NCI-H2196 (cell line): Measurements from ENCODE around the gene DYRK1A.

Experiments used
- DNase-seq: peaks from one replicate; lab custom pipeline; 2025; ENCODE audit not compliant: unreplicated experiment; lab: John Stamatoyannopoulos, UW

Gene DYRK1A

DNA sequence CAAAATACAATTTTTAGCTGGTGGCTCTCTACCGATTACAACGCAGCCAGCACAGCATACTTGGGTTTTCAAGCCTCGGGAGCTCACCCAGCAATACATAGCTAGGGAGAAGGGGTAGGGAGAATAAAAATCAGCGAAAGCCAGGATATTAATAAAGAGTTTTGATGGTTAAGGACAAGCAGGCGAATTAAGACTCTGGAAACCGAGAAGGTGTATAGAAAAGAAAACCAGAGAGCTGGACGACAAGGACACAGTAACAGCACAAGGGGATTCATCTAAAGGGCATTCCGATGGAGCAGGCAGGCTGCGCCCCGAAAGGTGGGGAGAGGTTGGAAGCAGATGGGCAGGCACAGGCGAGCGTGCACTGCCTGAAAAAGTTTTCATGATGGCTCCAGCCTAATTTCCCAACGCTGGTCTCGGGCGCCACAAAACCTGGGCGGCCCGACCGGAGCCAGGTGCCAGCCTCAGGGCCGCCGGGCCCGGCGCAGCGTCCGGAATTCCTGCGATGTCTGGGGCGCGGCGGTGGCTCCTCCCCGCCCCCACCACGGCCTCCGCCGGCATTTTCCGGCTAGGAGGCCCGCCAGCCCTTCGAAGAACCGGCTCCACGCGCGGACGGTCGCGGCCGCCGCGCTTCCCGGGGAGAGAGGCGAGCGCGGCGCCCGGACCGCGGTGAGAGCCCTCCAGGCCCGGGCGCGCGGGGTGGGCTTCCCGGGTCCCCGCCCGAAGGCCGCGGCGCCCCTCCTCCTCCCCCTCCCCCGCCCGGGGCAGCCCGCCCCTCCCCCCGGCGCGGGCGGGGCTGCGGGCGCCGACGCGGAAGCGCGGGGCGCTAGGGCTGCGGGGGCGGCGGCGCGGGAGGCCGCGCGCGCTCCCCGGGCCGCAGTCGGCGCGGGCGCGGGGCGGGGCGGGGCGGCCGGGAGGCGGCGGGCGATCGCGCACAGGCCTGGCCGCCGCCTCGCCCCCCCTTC, 774 bp upstream of the DYRK1A start:
- DNase-seq, result peak; percentile 72

DNA sequence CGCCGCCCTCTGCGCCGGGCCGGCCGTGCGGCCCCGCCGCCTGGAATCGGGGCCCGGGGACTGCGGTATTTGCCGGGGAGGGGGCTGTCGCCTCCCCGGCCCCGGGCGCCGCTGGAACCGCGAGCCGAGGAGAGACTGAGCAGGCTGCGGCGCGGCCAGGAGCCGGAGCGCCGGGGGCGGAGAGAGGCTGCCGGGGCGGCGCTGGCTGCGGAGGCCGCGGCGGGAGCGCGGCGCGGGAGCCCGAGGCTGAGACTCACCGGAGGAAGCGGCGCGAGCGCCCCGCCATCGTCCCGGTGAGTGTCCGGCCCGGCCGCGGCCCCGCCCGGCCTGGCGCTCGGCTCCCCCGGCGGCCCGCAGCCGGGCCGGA, 746 bp downstream of the DYRK1A start:
- no peak for DNase-seq

DNA sequence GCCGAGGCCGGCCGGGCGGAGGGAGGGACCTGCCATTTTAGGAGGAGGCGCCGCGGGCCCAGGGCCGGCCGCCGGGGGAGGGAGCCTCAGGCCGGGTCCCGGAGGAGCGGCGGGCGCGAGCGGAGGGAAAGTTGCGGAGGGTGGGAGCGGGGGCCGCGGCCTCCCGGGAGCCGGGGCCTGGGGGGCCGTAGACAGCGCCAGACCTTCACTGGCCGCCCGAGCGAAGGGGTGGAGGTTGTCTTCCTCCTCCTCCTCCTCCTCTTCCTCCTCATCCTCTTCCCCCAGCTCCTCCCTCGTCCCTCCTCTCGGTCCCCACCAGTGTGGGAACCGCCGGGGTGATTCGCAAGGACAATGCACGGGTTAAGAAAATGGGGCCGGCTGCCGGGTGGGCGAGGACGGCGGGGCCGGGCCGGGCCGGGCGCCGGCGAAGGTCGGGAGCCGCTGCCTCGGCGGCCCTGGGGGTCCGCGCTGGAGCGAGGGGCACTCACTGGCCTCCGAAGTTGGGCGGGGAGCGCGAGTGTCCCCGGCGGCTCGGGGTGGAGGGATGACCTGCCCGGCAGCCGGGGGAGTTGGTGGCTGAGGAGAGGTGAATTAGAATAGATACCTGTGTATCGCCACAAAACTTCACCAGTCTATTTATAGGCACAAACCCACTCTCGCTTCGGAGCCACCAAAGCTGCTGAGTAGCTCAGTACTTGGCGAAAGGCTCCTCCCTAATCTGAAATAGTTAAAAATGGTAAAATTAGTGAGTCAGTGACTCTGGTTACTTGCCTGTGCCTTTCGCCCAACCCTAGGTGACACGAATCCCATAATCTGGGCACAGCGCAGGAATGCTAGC, 1.3 kb downstream of the DYRK1A start:
- no peak for DNase-seq

DNA sequence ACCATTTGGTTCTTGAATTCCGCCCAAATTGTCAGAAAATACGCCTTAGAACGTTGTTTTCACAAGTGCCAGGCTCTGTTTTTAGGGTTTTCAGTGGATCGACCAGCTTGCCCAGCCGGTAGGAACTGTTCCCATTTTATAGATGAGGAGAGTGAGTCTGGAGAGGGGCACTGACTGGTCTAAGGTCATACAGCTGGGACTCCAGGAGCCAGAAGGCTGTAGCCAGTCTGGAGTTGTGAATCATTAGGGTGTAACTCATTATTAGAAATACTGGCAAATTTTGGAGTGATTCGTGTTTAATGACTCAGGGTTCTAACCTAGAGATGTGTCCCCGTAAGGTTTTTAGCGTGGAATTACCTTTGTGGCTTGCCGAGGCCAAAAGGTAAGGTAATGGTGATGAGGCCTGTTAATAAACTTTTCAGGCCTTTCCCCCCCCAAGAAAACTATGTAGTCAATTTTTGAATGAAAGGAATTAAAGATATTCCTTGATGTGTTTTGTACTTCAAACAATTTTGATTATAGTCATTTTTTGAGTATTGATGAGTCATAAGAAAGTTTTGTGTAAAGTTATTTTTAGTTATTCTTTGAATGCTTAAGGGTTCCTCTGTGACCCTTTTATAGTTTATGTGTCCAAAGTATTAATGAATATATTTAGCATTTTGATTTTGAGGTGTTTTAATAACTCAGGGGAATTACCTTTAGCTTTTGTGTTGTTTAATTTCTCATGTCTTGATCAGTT, 2.1 kb downstream of the DYRK1A start:
- DNase-seq, result no peak

DNA sequence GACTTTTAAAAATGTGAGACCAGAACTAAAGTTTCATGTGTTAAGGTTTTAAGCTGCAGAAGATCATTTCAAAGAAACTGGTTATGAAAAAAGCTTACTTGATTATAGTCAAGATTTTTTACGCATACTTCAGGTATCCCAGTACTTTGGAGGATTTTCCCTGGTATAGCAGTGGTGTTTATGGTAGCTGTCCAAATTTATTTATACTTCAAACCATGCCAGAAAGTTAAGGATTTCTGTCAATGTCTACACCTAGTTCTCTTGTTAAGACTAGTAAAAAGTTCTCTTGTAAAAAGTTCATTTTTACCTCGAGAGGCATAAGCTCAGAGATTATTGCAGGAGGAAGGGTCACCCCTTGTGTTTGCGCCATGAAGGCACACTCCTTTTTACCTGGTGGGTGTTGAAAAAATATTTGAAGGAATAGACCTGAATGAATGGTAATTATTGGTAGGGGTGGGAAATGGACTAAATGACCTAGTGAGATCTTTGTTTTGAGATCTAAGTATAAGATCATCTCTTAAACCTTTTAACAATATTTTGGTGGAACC, 2.8 kb downstream of the DYRK1A start:
- no peak for DNase-seq

DNA sequence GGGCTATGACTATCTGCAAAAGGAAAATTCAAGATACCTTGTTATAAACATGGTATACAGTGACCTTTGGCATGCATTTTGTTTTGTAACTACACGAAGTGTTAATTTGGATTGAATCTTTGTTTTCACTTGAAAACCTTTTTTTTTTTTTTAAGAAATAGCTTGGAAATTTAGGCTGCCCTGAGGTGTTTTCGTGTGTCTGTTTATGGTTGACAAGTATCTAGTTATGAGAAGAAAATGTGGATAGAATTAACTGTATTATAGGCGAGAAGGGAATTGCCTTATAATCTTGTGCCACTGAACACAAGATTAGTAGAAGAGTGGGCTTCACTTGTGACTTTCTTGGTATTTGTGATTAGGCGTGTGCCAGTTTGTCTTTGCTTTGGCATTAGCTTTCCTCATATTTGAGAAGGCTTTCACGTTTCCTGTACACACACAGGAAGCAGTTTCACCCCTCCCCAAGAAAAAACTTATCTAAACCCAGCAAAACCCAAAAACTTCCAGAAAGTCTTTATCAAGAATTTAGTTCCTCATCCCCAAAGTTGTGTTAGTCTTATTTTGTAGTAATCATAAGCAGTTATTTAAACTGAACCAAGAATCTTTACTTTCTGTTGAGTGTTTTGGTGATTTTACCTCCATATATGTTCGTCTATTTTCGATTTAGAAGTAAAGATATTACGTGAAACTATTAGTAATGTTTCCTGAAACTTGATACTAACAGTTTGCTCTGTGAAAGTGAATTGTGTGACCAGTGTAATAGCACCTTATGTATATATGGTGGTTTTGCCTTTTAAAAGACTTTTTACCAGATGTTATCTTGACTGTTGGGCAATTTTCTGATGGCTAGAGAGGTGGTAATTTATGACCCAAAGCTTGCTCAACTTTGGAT, 3.8 kb downstream of the DYRK1A start:
- DNase-seq, result no peak

DNA sequence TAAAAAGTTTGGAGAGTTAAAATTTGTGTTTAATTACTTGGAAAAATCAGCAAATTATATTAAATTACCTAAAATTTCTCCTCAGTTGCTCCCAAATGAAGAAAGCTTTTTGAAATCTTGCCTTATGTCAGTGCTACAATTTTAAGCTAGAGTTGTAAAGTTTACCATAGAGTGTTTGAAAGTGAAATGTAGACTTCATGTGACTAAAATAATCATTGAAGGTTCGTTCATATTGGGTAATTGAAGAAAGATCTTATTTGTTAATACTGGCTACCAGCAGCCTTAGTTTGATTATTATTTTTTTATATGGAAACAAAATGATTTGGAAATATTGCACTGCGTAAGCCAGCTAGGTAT, 4.4 kb downstream of the DYRK1A start:
- no peak for DNase-seq

DNA sequence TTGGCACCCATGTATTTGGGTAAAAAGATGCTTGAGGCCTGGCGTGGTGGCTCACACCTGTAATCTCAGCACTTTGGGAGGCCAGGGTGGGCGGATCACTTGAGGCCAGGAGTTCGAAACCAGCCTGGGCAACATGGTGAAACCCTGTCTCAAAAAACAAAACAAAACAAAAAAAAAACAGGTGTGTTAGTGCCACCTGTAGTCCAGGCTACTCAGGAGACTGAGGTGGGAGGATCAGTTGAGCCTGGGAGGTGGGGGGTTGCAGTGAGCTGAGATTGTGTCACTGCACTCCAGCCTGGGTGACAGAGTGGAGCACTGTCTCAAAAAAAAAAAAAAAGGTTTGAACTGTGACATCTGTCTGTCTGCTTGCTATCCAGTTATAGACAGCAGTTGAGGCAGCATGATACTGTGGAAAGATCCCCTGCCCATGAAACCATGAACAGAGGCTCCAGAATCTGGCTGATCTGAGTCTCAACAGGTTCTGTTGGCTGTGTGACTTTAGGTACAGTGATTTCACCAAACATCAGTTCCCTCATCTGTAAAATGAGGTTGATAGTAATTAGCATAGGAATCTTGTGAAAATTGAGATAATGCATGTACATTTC, 5.7 kb downstream of the DYRK1A start:
- DNase-seq, result no peak

DNA sequence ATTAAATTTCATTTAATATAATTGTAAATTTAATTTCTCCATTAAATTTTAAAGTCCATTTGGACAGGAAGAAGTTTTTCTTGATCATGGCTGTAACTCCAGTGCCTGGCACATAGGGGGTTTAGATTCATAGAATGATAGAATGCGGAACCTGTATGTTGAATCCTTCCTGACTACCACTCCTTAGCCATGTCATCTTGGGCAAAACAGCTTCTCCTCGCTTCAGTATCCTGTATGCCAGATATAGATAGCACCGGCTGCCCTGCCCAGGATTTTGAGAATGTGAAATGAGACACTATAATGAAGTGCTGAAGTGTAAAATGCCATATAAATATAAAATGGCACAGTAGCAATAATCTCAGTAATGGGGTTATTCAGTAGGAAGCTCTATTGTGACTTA, 6.4 kb downstream of the DYRK1A start:
- DNase-seq, result no peak

DNA sequence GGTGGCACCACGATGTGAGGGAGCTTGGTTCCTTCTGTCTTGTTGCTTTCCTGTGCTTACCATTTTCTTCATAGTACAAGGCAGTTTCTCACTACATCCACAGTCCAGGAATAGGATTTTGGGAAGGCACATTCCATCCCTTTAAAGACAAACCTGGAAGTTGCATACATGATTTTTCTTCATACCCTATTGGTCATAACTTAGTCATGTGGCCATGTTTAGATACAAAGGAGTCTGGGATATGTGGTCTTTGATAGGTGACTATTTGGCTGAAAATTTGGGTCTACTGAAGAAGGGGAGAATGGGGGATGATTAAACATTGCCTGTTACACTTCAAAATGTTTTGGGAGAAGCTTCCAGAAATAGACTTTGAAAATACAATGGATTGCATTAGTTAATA, 7.0 kb downstream of the DYRK1A start:
- no peak for DNase-seq

DNA sequence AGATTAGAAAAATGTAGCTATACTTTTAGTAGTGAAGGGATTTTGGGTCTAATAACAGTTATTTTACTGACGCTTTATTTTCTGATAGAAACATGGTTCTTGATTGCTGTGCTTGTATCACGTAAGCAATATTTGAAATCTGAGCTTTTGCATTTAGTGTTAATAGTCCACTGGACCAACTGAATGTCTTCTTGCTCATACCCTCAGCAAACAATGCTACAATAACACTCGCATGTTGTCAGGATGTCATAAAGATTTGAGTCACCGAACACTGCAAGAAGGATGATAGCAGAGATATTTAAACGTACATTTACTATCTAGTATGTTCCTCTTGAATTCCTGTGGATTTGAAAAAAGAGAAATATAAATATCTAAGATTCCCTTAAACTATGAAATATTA, 7.5 kb downstream of the DYRK1A start:
- no peak for DNase-seq

DNA sequence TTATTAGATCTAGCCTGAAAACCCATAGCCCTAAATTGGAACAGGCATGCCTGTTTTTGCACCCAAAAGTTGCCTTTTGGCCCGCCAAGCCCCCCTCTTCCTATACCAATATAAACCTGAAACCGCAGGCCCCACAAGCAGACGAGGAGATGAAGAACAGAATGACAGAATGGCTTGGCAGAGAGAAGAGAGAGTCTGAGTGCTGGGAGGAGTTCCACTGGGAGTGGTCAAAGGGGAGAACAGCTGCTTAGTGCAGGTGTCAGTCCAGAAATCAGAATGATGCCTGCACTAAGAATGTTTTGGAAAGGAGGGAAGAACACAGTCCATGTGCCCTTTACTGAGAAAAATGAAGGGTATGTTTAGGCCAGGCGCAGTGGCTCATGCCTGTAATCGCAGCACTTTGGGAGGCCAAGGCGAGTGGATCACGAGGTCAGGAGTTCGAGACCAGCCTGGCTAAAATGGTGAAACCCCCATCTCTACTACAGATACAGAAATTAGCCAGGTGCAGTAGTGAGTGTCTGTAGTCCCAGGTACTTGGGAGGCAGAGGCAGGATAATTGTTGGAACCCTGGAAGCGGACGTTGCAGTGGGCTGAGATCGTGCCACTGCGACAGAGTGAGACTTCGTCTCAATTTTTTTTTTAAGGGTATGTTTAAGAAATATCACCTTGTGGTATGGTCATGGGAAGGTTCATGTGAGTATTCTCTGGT, 9.4 kb downstream of the DYRK1A start:
- peak; percentile 32 for DNase-seq

DNA sequence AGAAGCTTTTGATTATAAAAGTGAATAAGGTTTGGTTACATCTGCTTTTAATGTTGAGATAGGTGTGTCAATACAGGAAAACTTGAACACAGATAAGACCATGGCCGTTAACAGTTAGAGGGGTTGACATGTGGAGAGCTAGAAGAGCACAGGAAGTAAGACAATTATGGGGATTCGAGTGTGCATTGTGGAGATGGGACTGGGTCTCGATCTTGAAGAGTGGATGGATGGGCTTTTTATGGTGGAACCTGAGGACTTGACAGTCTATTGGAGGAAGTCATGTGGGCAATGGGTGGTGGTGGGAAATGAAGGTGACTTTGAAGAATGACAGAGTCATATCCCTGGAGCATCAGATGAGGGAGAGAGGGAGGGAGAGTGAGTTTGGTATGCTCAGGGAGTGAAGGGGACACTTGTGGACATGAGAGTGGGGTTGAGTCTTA, 12.1 kb downstream of the DYRK1A start:
- DNase-seq, result no peak

DNA sequence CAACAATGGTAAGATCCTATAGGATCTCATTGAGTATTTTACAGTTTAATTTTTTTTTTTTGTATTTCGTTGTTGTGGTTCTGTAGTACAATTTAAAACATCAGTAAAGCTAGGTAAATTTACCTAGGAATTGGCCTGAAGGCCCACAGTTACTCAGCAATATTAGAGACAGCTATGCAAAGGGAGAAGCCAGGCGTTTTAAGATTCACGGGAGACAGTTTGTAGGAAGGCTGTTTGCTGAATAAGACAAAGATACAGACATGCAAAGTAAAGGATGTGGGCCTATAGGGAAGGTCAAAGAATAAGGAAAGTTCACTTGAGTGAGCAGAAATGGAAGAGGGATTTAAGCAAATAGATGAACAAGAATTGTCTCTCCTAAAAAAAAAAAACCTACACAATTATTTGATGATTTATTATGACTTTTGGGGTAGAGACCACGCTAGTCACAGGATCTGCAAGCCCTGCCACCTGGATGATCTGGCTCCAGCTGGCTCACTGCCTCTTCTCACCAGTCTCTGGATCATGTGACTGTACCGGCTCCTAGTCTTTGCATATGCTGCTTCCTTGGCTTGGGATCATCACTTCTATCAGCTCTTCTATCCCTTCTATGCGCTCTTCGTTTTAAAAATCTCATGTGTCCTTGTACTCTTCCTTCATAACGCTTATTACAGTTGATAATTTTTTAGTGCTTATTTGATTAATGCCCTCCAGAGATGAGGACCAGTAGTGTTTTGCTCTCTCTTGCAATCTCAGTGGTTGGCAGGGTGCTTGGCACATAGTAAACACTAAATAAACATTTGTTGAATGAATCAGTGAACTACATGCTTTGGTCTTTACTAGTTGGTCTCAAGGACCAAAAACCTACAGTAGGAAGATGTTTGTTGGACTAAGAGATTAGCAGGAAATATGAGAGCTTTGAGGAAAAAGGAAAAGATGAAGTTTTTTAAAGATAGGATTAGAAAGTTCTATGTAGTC, 14.1 kb downstream of the DYRK1A start:
- peak; percentile 50 for DNase-seq

DNA sequence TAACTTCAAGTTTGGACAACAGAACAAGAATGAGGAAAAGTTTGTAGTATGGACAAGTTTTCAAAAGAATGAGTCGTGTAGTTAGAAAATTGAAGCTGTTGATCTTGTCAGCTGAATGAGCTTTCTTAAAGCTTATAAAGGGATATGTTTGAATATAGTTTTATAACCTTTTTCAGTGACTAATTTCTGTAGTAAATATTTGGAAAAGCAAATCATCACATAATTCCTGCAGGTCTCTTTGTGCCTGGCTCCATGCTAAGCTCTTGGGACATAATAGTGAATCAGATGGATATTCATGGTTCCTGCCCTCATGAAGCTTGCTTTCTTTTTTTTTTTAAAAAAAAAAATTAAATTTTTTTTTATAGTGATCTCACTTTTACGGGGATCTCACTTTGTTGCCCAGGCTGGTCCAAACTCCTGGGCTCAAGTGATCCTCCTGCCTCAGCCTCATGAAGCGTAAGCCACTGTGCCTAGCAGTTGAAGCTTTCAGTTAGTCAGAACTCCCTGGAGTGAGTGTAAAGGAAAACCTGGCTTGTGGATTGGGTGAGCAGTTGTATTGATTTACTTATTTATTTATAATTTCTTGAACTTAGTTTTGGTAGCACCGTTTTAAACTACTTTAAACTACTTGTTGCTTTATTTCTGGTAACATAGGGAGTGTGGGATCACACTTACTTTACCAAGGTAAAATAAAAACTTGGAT, 15.5 kb downstream of the DYRK1A start:
- DNase-seq, result no peak

DNA sequence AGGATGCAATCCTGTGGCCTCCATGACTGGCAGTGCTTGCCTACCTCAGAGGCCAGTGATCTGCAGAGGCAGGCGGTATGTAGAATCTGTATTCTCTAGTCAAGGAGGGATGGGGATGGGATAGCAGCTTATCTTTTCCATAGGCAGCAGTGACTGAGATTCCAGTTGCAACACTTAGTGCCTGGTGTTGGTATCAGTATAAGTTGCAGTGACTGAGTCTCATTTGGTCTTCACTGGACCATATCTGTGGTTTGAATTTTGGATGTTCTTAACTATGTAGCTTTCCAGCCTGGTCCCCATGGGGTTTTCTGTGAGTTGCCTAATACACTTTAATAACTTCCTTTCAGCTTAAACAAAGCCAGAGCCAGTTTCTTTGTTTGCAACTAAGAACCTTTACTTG, 16.5 kb downstream of the DYRK1A start:
- DNase-seq, result no peak

DNA sequence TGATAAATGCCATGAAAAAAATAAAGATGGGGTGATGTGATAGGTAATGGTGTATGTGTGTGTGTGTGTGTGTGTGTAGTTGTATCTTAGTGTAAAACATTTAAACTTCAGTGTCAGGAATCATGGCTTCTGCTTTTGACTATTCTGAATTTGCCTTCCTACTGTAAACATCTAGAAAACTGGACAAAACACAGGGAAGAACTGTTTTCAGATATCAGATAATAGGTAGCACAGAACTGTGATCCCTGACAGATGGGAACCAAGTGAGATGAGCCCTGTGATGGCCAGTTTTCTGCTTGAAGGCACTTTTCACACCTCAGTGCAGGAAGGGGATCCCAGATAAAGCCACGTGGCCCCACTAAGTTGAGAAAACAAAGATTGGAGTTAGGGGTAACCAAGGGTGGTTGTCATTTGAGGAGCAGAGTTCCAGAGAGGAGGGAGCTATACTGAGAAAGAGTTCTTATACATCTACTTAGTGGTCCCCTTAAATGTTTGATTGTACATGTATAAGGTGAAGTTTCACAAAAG, 17.3 kb downstream of the DYRK1A start:
- no peak for DNase-seq
